BE2C (cell line): Measurements from ENCODE around the gene PHRF1.

Source experiments
- DNase-seq: peaks from one replicate; pipeline ENCODE4 v3.0.0-alpha.2; 2020
- H3K27me3 ChIP-seq: fragments of 250-450 bp; sonication (Bioruptor Pico); 2 replicates; pipeline ENCODE4 v1.5.1; 2020; ENCODE audit warnings: mild to moderate bottlenecking
- H3K36me3 ChIP-seq: fragments of 250-450 bp; sonication (Bioruptor Pico); 2 replicates; pipeline ENCODE4 v1.5.1; 2020; ENCODE audit warnings: mild to moderate bottlenecking
- H3K4me1 ChIP-seq: fragments of 250-450 bp; sonication (Bioruptor Pico); 2 replicates; pipeline ENCODE4 v1.5.1; 2020
- H3K4me3 ChIP-seq: 2 replicates; pipeline ENCODE4 v1.5.1; 2011; ENCODE audit warnings: low read depth, low read length
- H3K9me3 ChIP-seq: fragments of 250-450 bp; sonication (Bioruptor Pico); 2 replicates; pipeline ENCODE4 v1.5.1; 2020
- CTCF ChIP-seq: IDR thresholded peaks from 2 replicates; pipeline ENCODE4 v1.5.1; 2012; ENCODE audit warnings: mild to moderate bottlenecking, low read depth, low read length

PHRF1 gene

GRCh38 chr11:615504-616319 is 39.4 kb downstream of the PHRF1 start, which contains the start of gene IRF7:
Gene IRF7 (minus strand): TSS chr11:615950. CDS start chr11:615364, 586 bp downstream.
- no peaks in the 10 kb centered on the region for H3K27me3 ChIP-seq
- H3K4me1 ChIP-seq, result peaks cover 11% of the 10 kb centered on the region
- peaks cover 11% of the 10 kb centered on the region for H3K36me3 ChIP-seq
- peak within 1 kb of the TSS; percentile 58 for H3K4me3 ChIP-seq
- no peaks in the 10 kb centered on the region for H3K9me3 ChIP-seq
- DNase-seq, result peak; percentile 87
- TF ChIP-seq CTCF, result no peak

- Histone ChIP-seq H3K9me3 (no peaks in the 10 kb centered on the region), H3K27me3 (no peaks in the 10 kb centered on the region), H3K36me3 (peaks cover 4% of the 10 kb centered on the region), H3K4me1 (peaks cover 11% of the 10 kb centered on the region), H3K4me3 (0 out of 2 replicates have a peak overlapping the region, but pooled peaks have one; percentile 58)
- no peak for TF ChIP-seq CTCF
- DNase-seq, result peak; percentile 6
These were observed 40.3 kb downstream of the PHRF1 start for GRCh38 chr11:616320-617198.

GRCh38 chr11:617199-617911 is 41.1 kb downstream of the PHRF1 start:
- H3K9me3 ChIP-seq, result no peaks in the 10 kb centered on the region
- no peaks in the 10 kb centered on the region for H3K27me3 ChIP-seq
- H3K36me3 ChIP-seq, result 0 out of 2 replicates have a peak, but pooled peaks cover 3% of the 10 kb centered on the region
- TF ChIP-seq CTCF, result no peak
- DNase-seq, result no peak
- peaks cover 7% of the 10 kb centered on the region for H3K4me1 ChIP-seq
- no peak overlapping the region for H3K4me3 ChIP-seq

GRCh38 chr11:617912-618682 is 41.8 kb downstream of the PHRF1 start:
- TF ChIP-seq CTCF, result no peak
- H3K4me1 ChIP-seq, result peaks cover 2% of the 10 kb centered on the region
- no peaks in the 10 kb centered on the region for H3K27me3 ChIP-seq
- no peak overlapping the region for H3K4me3 ChIP-seq
- no peaks in the 10 kb centered on the region for H3K9me3 ChIP-seq
- H3K36me3 ChIP-seq, result 0 out of 2 replicates have a peak, but pooled peaks cover 2% of the 10 kb centered on the region
- no peak for DNase-seq

- H3K9me3 ChIP-seq, result no peaks in the 10 kb centered on the region
- no peaks in the 10 kb centered on the region for H3K36me3 ChIP-seq
- no peak for TF ChIP-seq CTCF
- no peaks in the 10 kb centered on the region for H3K27me3 ChIP-seq
- no peak overlapping the region for H3K4me3 ChIP-seq
- H3K4me1 ChIP-seq, result no peaks in the 10 kb centered on the region
- no peak for DNase-seq
These were observed 42.8 kb downstream of the PHRF1 start for GRCh38 chr11:618856-619627.
